ENCODE data around the gene KSR2. TPM values are rescaled to one million over a fixed set of nuclear protein-coding genes. Genes with fewer than 3 reads are reported as not detected.
A peak's percentile ranks its signal among the peaks of the same experiment; 100 is the strongest.

Gene KSR2
- total RNA-seq, 1 donor from 2014 or later = 2.0 TPM

DNA sequence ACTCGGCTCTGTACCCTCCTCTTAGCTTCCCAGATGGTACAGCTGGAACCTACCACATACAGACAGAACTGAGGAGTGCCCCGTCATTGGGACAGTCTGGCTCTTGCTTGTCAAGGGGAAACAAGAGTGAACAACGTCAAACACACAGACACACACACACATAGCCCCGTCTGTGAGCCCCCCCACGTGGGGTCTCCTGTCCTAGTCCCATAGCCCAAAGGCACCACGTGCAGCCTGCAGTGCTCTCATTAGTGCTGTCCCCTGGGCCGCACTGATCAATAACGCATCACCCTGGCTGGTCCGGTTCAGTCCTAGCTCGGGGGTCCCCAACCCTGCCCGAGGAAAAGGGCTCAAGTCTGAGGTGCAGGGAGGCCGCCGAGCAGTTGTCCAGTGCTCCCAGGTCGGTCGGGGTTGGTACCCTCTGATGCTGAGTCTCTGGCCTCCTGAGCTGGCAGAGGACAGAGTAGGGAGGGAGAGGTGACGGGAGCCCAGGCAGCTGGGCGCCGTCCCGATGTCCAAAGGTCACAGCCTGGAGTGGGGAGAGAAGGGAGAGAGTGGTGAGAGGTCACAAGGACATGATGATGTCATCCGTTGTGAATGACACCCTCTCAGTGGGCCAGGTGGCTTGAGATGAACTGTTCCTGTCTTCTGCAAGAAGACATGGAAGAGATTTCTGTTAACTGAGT is 502.0 kb downstream of the KSR2 start:
- Mint-ChIP-seq H3K4me3 (no peak overlapping the region), H3K36me3 (peaks cover 14% of the 10 kb centered on the region), H3K9me3 (peaks cover 10% of the 10 kb centered on the region), H3K4me1 (ENCODE audit: unreplicated experiment) (peaks cover 17% of the 10 kb centered on the region), H3K27me3 (peaks cover 24% of the 10 kb centered on the region), H3K27ac (no peak overlapping the region)
- no peak for DNase-seq (ENCODE audit: extremely low spot score, unreplicated experiment)
- TF ChIP-seq, protein P1, sequence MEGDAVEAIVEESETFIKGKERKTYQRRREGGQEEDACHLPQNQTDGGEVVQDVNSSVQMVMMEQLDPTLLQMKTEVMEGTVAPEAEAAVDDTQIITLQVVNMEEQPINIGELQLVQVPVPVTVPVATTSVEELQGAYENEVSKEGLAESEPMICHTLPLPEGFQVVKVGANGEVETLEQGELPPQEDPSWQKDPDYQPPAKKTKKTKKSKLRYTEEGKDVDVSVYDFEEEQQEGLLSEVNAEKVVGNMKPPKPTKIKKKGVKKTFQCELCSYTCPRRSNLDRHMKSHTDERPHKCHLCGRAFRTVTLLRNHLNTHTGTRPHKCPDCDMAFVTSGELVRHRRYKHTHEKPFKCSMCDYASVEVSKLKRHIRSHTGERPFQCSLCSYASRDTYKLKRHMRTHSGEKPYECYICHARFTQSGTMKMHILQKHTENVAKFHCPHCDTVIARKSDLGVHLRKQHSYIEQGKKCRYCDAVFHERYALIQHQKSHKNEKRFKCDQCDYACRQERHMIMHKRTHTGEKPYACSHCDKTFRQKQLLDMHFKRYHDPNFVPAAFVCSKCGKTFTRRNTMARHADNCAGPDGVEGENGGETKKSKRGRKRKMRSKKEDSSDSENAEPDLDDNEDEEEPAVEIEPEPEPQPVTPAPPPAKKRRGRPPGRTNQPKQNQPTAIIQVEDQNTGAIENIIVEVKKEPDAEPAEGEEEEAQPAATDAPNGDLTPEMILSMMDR (conservative IDR thresholded peaks at IDR 0.05) = no peak

DNA sequence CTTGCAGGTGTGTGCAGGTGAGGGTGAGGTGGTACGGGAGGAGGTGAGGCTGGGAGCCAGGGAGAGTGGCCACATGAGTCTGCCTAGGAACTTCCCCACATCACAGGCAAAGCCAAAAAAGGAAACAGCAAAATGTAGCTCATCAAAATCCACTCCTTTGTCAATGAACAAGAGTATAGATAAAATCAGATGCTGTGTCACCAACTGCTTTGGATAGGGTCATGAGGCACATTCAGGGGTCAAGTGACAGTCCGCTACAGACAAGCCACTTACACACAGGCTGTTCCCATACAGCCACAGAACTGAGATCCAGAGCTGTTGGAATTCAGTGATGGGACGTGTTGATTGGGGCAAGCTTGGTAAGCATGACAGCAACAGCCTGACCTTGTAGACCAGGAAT is 507.1 kb downstream of the KSR2 start:
- peaks cover 10% of the 10 kb centered on the region for H3K9me3 Mint-ChIP-seq
- H3K4me3 Mint-ChIP-seq = no peak overlapping the region
- TF ChIP-seq, protein P1 (conservative IDR thresholded peaks at IDR 0.05) = no peak
- H3K4me1 Mint-ChIP-seq (ENCODE audit: unreplicated experiment) = peaks cover 25% of the 10 kb centered on the region
- no peak for DNase-seq (ENCODE audit: extremely low spot score, unreplicated experiment)
- H3K36me3 Mint-ChIP-seq = peaks cover 14% of the 10 kb centered on the region
- H3K27ac Mint-ChIP-seq = no peak overlapping the region
- peaks cover 34% of the 10 kb centered on the region for H3K27me3 Mint-ChIP-seq

DNA sequence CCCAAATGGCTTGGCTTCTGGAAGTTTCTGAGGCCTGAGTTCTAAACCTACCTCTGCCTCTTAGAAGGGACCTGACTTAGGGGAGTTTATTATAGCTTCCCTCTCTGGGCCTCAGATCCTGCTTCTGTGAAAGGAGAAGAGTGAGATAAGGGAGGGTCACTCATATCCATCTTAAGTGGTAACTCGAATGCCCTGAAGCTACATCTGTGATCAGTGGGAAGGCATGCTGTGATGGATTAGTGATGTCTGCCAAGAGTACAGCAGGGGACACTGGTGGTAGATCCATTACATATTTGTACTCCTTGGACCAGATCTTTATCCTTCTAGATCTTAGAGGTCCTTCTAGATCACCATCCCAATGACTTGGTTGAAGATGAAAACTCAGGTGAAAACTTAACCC is 509.6 kb downstream of the KSR2 start:
- H3K36me3 Mint-ChIP-seq = peaks cover 14% of the 10 kb centered on the region
- H3K27me3 Mint-ChIP-seq = peaks cover 42% of the 10 kb centered on the region
- peaks cover 10% of the 10 kb centered on the region for H3K9me3 Mint-ChIP-seq
- peak overlapping the region; percentile 32 for H3K27ac Mint-ChIP-seq
- H3K4me3 Mint-ChIP-seq = no peak overlapping the region
- TF ChIP-seq, protein P1 (conservative IDR thresholded peaks at IDR 0.05) = no peak
- no peak for DNase-seq (ENCODE audit: extremely low spot score, unreplicated experiment)
- H3K4me1 Mint-ChIP-seq (ENCODE audit: unreplicated experiment) = peaks cover 25% of the 10 kb centered on the region

DNA sequence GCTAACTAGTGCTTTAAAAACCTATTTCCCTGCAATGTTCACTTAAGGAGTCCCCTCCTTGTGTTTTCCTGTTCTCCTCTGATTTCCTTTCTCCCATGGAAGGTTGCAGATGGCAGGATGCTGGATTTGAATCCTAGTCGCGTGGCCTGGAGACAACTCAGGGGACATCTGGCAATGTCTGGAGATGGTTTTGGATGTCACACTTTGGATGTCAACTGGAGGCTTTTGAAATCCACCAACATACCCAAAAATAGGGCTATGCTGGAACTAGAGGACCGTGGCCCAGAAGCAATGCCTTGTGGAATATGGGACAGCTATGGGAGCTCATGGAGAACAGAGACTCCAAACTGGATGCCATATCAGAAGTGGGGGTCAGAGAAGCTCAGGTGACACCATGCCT is 511.6 kb downstream of the KSR2 start:
- H3K9me3 Mint-ChIP-seq = peaks cover under 1% of the 10 kb centered on the region
- TF ChIP-seq, protein P1 (conservative IDR thresholded peaks at IDR 0.05) = no peak
- H3K4me3 Mint-ChIP-seq = no peak overlapping the region
- no peak for DNase-seq (ENCODE audit: extremely low spot score, unreplicated experiment)
- peaks cover 31% of the 10 kb centered on the region for H3K27me3 Mint-ChIP-seq
- H3K36me3 Mint-ChIP-seq = peaks cover under 1% of the 10 kb centered on the region
- peaks cover 14% of the 10 kb centered on the region for H3K4me1 Mint-ChIP-seq (ENCODE audit: unreplicated experiment)
- H3K27ac Mint-ChIP-seq = no peak overlapping the region

DNA sequence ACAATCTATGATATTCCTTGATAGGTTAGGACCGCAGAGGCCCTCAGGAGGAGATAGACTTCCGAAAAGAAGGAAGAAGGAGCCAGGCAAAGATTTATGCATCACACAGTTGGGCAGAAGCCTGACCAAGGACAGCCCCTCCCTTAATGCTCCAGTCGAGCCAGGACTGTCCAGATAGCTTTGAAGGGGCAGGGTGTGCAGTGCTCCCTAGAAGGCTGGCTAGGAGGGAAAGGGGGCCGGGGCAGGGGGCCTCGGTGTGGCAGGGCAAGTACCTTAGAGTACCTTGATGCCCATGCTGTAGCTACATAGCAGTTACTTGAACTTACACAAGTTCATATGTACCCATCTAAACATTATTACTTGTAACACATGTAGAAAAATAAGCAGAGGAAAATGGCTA is 512.7 kb downstream of the KSR2 start:
- Mint-ChIP-seq H3K4me1 (ENCODE audit: unreplicated experiment) (peaks cover 13% of the 10 kb centered on the region), H3K27ac (no peak overlapping the region), H3K27me3 (peaks cover 37% of the 10 kb centered on the region), H3K9me3 (no peaks in the 10 kb centered on the region), H3K4me3 (no peak overlapping the region), H3K36me3 (no peaks in the 10 kb centered on the region)
- DNase-seq (ENCODE audit: extremely low spot score, unreplicated experiment) = no peak
- TF ChIP-seq, protein P1 (conservative IDR thresholded peaks at IDR 0.05) = no peak

All from type B pancreatic cell (in vitro differentiated cells).